ENCODE measurements around the gene ZNF587. TPM values are rescaled to one million over a fixed set of nuclear protein-coding genes. Genes with fewer than 3 reads are reported as not detected.
"Not testable (repeated sequence)": the region's sequence is repeated elsewhere in the genome, so short reads cannot be mapped to it uniquely, and the experiment has no call there.

Gene ZNF587
- total RNA-seq, 1 experiment from 2014 or later: 19.7 TPM

- H3K27me3 ChIP-seq (ENCODE audit: control insufficient read depth, insufficient read depth, low read length): no peaks in the 10 kb centered on the region
- peaks cover 4% of the 10 kb centered on the region for H3K36me3 ChIP-seq (replicated peaks; ENCODE audit: control insufficient read depth, insufficient read depth, low read length)
- no peak overlapping the region for H3K4me3 ChIP-seq (ENCODE audit: insufficient read depth, low read depth, low read length)
- no peak for DNase-seq
Observed at GRCh38 chr19:57816652-57817051, 33.0 kb upstream of the ZNF587 start.

- DNase-seq: no peak
- Histone ChIP-seq H3K4me3 (ENCODE audit: insufficient read depth, low read depth, low read length) (no peak overlapping the region), H3K27me3 (ENCODE audit: control insufficient read depth, insufficient read depth, low read length) (no peaks in the 10 kb centered on the region), H3K36me3 (replicated peaks; ENCODE audit: control insufficient read depth, insufficient read depth, low read length) (peaks cover 2% of the 10 kb centered on the region)
Observed at GRCh38 chr19:57817976-57818375, 31.7 kb upstream of the ZNF587 start.

- DNase-seq: no peak
- Histone ChIP-seq H3K36me3 (replicated peaks; ENCODE audit: control insufficient read depth, insufficient read depth, low read length) (no peaks in the 10 kb centered on the region; the same call in 1 of the 2 replicates), H3K4me3 (ENCODE audit: insufficient read depth, low read depth, low read length) (no peak overlapping the region), H3K27me3 (ENCODE audit: control insufficient read depth, insufficient read depth, low read length) (no peaks in the 10 kb centered on the region)
Observed at GRCh38 chr19:57818378-57818777, 31.3 kb upstream of the ZNF587 start.

DNA sequence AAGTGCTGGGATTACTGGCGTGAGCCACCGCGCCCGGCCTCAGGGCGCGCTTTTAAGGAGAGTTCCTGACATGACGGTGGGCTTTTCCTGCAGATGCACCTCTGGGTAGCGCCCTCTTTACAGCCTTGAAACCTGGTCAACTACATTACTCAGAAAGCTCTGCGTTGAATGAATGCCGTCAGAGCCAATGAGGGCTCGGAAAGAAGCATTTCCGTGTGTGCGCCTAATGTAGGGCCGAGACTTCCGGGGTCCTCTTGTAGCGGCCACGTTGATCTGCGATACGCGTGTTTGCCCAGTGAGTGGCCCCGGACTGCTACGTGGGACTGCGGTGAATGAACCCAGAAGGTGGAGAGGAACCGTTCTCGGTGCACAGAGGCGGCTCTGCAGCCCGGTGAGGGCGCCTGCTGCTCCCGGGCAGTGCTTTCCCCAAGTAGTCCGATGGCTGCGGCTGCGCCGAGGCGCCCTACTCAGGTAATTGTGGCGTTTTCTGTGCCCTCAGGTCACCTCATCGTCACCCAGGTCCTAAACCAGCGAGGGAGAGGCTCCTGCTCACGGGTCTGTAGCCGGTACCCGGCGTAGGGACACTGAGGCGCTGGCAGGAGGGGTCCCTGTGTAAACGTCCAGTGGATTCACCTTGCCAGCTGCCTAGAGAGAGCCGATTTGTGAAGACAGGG, 30.0 kb upstream of the ZNF587 start:
- DNase-seq: peak; percentile 94
- peak overlapping the region; percentile 83 for H3K4me3 ChIP-seq (ENCODE audit: insufficient read depth, low read depth, low read length)
- H3K36me3 ChIP-seq (replicated peaks; ENCODE audit: control insufficient read depth, insufficient read depth, low read length): no peaks in the 10 kb centered on the region; the same call in 1 of the 2 replicates
- H3K27me3 ChIP-seq (ENCODE audit: control insufficient read depth, insufficient read depth, low read length): no peaks in the 10 kb centered on the region

DNA sequence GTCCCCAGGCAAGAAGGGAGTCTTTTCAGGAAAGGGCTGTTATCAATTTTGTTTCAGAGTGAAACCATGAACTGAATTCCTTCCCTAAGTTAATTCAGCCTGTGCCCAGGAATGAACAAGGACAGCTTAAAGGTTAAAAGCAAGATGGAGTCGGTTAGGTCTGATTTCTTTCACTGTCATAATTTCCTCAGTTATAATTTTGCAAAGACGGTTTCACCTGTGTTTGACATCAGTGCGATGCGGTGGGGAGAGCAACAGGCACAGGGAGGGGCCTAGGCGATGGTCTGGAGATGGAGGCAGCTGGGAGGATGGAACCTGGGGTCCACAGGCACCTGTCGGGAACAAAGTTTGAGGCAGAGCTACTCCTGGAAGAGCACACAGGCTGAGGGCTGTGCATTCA, 29.1 kb upstream of the ZNF587 start:
- H3K4me3 ChIP-seq (ENCODE audit: insufficient read depth, low read depth, low read length): peak overlapping the region; percentile 83

DNA sequence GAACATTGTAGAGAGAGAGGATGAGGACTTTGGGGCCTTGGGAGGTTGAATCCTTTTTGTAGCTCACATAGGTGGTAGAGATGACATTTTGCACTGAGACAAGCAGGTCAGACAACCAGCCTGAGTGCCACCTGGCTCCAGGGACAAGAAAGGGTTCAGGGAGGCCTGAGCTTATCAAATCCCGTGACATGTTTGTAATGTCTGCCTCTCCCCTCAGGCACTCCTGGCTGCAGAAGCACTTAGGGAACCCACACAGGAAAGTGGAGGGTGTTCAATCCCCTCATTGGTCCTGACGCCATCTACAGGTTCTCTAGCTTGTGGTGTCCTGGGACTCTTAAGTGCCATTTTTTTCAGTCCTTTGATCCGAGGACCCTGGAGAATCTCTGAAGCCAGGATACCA, 28.6 kb upstream of the ZNF587 start:
- not testable (repeated sequence) for H3K4me3 ChIP-seq (ENCODE audit: insufficient read depth, low read depth, low read length); DNase-seq; H3K36me3 ChIP-seq (replicated peaks; ENCODE audit: control insufficient read depth, insufficient read depth, low read length); H3K27me3 ChIP-seq (ENCODE audit: control insufficient read depth, insufficient read depth, low read length)

More for the DNA sequence above, 29.1 kb upstream of the ZNF587 start:
- Histone ChIP-seq H3K36me3 (replicated peaks; ENCODE audit: control insufficient read depth, insufficient read depth, low read length) (no peaks in the 10 kb centered on the region; the same call in 1 of the 2 replicates), H3K27me3 (ENCODE audit: control insufficient read depth, insufficient read depth, low read length) (no peaks in the 10 kb centered on the region)
- no peak for DNase-seq

GRCh38 chr19:57821501-57821900, 28.2 kb upstream of the ZNF587 start:
- H3K36me3 ChIP-seq (replicated peaks; ENCODE audit: control insufficient read depth, insufficient read depth, low read length); H3K27me3 ChIP-seq (ENCODE audit: control insufficient read depth, insufficient read depth, low read length); DNase-seq: not testable (repeated sequence)

DNA sequence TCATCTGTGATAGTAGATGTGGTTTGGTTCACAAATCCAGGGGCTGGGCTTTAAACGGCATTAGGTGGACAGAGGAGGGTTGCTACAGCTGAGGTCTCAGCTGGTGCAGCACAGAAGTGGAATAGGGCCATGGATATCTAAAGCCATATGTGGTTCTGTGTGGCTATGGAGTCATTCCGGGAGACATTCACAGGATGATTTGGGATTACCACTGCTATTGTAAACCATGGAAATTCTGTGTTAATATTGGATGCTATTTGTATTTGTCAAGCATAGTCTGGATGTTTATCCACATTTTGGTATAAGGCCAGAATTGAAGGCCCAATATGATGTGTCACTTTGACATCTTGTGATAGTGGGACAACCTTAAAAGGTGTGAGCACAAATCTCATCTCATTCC, 26.5 kb upstream of the ZNF587 start:
- DNase-seq; H3K4me3 ChIP-seq (ENCODE audit: insufficient read depth, low read depth, low read length): not testable (repeated sequence)

More at GRCh38 chr19:57821501-57821900, 28.2 kb upstream of the ZNF587 start:
- H3K4me3 ChIP-seq (ENCODE audit: insufficient read depth, low read depth, low read length): not testable (repeated sequence)

GRCh38 chr19:57823608-57824007, 26.1 kb upstream of the ZNF587 start:
- not testable (repeated sequence) for DNase-seq; H3K36me3 ChIP-seq (replicated peaks; ENCODE audit: control insufficient read depth, insufficient read depth, low read length); H3K27me3 ChIP-seq (ENCODE audit: control insufficient read depth, insufficient read depth, low read length); H3K4me3 ChIP-seq (ENCODE audit: insufficient read depth, low read depth, low read length)

More for the DNA sequence above, 26.5 kb upstream of the ZNF587 start:
- H3K36me3 ChIP-seq (replicated peaks; ENCODE audit: control insufficient read depth, insufficient read depth, low read length); H3K27me3 ChIP-seq (ENCODE audit: control insufficient read depth, insufficient read depth, low read length): not testable (repeated sequence)

DNA sequence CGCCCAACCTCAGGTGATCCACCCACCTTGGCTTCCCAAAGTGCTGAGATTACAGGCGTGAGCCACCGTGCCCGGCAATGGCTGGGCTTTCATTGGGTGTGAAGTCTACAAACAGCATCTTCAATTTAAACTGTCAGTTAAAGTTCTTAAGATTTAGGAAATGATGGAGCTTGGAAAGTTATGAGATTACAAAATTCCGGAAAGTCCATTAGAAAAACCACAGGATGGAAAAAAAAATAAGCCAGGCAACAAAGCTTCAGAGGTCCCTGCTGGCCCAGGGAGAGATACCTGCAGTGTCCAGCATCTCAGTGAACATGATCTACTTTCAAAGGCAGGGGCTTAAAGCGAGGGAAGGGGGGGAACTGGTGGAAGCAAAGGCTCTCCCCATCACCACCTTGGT, 24.1 kb upstream of the ZNF587 start:
- Histone ChIP-seq H3K36me3 (replicated peaks; ENCODE audit: control insufficient read depth, insufficient read depth, low read length) (no peaks in the 10 kb centered on the region; the same call in 1 of the 2 replicates), H3K4me3 (ENCODE audit: insufficient read depth, low read depth, low read length) (no peak overlapping the region), H3K27me3 (ENCODE audit: control insufficient read depth, insufficient read depth, low read length) (no peaks in the 10 kb centered on the region)
- no peak for DNase-seq

- no peak overlapping the region for H3K4me3 ChIP-seq (ENCODE audit: insufficient read depth, low read depth, low read length)
- no peaks in the 10 kb centered on the region for H3K27me3 ChIP-seq (ENCODE audit: control insufficient read depth, insufficient read depth, low read length)
- DNase-seq: no peak
- H3K36me3 ChIP-seq (replicated peaks; ENCODE audit: control insufficient read depth, insufficient read depth, low read length): no peaks in the 10 kb centered on the region
Observed at GRCh38 chr19:57829316-57829715, 20.3 kb upstream of the ZNF587 start.

DNA sequence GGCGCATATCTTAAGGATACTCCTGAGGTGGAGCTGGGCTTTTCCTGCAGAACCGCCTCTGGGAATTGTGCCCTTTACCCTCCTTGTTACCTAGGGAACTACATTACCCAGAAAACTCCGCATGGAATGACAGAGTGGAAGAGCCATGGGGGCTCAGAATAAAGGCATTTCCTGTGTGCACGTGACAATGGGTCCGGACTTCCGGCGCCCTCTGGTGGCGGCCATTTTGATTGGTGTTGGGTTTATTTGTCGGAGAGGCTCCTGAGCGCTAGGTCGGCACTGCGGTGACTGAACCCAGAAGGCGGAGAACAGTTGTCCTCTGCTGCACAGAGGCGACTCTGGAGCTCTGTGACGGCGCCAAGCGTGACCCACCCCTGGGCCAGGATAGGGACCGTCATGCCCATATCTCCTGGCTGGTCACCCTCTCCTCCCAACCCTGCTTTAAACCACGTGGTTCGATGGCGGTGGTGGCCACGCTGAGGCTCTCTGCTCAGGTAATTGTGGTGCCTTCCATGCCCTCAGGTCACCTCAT, 19.5 kb upstream of the ZNF587 start, which contains the start of gene ZNF587B:
Gene ZNF587B, plus strand, starts transcription at position 229 of the 532 bp plus-strand sequence. Its CDS starts 230 bp downstream, at position 459.
- Histone ChIP-seq H3K36me3 (replicated peaks; ENCODE audit: control insufficient read depth, insufficient read depth, low read length) (no peaks in the 10 kb centered on the region), H3K27me3 (ENCODE audit: control insufficient read depth, insufficient read depth, low read length) (no peaks in the 10 kb centered on the region), H3K4me3 (ENCODE audit: insufficient read depth, low read depth, low read length) (peak within 1 kb of the TSS; percentile 93)
- DNase-seq: peak; percentile 92

- H3K36me3 ChIP-seq (replicated peaks; ENCODE audit: control insufficient read depth, insufficient read depth, low read length): peaks cover 13% of the 10 kb centered on the region
- not testable (repeated sequence) for DNase-seq; H3K27me3 ChIP-seq (ENCODE audit: control insufficient read depth, insufficient read depth, low read length); H3K4me3 ChIP-seq (ENCODE audit: insufficient read depth, low read depth, low read length)
Observed at GRCh38 chr19:57836991-57837390, 12.7 kb upstream of the ZNF587 start.

- not testable (repeated sequence) for H3K4me3 ChIP-seq (ENCODE audit: insufficient read depth, low read depth, low read length); H3K27me3 ChIP-seq (ENCODE audit: control insufficient read depth, insufficient read depth, low read length); DNase-seq
- peaks cover 18% of the 10 kb centered on the region for H3K36me3 ChIP-seq (replicated peaks; ENCODE audit: control insufficient read depth, insufficient read depth, low read length)
Observed at GRCh38 chr19:57838622-57839191, 11.0 kb upstream of the ZNF587 start.

DNA sequence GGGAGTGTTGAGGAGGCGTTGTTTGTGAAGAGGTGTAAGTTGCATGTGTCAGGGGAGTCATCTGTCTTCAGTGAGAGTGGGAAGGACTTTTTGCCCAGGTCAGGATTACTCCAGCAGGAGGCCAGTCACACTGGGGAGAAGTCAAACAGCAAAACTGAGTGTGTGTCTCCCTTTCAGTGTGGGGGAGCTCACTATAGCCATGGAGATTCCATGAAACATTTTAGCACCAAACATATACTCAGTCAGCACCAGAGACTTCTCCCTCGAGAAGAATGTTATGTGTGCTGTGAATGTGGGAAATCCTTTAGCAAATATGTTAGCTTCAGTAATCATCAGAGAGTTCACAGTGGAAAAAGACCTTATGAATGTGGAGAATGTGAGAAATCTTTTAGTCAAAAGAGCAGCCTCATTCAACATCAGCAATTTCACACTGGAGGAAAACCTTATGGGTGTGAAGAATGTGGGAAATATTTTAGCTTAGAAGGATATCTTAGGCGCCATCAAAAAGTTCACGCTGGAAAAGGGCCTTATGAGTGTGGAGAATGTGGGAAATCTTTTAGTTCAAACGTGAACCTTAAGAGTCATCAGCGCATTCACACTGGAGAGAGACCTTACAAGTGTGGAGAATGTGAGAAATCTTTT, 8.4 kb upstream of the ZNF587 start:
- Histone ChIP-seq H3K4me3 (ENCODE audit: insufficient read depth, low read depth, low read length) (no peak overlapping the region), H3K36me3 (replicated peaks; ENCODE audit: control insufficient read depth, insufficient read depth, low read length) (peaks cover 18% of the 10 kb centered on the region), H3K27me3 (ENCODE audit: control insufficient read depth, insufficient read depth, low read length) (no peaks in the 10 kb centered on the region)
- no peak for DNase-seq

Data from H7 (cell line).